GM18873 (cell line): ENCODE measurements around the gene LRRC75A.
"Not testable (repeated sequence)": the region's sequence is repeated elsewhere in the genome, so short reads cannot be mapped to it uniquely, and the experiment has no call there.

Experiments
- ATAC-seq: cut with Tn5 transposase; IDR thresholded peaks from one replicate; pipeline ENCODE4 v1.9.1; 2021; ENCODE audit warnings: mild to moderate bottlenecking, moderate library complexity, moderate number of reproducible peaks; ENCODE audit not compliant: unreplicated experiment, low FRiP score

LRRC75A gene

DNA sequence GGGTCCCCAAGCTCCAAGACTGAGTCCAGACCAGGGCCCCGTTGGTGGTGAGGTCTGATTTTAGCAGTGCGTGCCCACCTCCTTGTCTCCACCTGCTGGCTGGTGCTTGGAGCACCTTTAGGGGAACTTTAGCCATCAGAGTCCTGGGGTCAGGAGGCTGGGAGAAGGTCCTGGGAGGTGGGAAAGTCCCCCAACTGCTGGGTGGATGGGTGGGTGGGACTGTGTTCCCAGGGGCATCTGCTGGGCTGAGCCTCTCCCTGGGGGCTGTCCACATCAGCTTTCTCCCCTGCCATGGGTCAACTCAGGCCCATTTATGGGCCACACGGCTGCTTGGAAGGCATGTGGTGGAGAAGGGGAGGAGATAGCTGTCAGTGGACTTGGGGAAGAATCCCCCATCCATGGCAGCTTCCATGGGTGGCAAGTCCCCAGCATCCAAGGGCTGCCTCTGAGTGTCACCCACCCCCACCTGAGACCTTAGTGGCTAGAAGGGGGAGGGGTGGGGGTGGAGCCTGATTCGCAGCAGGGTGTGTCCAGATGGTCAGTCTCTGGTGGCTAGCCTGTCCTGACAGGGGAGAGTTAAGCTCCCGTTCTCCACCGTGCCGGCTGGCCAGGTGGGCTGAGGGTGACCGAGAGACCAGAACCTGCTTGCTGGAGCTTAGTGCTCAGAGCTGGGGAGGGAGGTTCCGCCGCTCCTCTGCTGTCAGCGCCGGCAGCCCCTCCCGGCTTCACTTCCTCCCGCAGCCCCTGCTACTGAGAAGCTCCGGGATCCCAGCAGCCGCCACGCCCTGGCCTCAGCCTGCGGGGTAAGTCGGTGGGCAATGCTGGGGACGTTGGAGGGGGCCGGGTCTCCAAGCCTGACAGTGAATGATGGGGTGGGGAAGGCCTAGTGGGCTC is 76.7 kb downstream of the LRRC75A start, which contains the start of gene TRPV2:
TRPV2 (plus strand) TSS at position 541 of the 894 bp plus-strand sequence. CDS start 2,098 bp downstream, outside the sequence.
- no peak for ATAC-seq

DNA sequence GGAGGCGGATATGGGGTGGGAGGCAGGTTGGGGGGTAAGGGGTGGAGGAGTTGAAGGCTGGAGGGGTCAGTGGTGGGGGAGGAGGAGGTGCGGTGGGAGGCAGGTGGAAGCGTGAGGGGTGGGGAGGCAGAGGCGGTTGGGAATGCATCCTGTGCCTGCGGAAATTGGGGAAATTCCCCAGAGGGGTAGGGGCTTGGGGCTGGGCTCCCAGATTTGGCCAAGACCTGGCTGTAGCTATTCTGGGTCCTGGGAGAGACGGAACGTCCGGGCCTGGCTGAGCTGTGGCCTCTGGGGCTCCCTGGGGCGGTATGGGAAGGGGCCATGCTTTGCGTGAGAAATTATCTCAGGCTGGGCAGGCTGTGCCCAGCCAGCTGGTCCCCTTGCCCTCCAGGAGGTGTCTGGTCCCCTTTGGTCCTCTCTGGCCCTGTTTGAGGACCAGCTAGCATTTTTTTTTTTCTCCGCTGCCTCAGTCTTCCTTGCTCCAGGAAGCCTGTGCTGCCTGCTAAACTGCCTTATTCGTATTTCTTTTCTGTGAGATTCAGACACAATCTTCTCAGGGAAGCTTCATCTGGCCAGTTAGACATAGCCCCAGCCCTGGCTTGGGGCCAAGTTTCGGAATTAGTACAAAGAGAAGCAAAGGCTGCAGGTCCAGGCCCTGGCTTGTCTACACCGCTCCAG is 83.9 kb downstream of the LRRC75A start:
- ATAC-seq = peak; percentile 75

DNA sequence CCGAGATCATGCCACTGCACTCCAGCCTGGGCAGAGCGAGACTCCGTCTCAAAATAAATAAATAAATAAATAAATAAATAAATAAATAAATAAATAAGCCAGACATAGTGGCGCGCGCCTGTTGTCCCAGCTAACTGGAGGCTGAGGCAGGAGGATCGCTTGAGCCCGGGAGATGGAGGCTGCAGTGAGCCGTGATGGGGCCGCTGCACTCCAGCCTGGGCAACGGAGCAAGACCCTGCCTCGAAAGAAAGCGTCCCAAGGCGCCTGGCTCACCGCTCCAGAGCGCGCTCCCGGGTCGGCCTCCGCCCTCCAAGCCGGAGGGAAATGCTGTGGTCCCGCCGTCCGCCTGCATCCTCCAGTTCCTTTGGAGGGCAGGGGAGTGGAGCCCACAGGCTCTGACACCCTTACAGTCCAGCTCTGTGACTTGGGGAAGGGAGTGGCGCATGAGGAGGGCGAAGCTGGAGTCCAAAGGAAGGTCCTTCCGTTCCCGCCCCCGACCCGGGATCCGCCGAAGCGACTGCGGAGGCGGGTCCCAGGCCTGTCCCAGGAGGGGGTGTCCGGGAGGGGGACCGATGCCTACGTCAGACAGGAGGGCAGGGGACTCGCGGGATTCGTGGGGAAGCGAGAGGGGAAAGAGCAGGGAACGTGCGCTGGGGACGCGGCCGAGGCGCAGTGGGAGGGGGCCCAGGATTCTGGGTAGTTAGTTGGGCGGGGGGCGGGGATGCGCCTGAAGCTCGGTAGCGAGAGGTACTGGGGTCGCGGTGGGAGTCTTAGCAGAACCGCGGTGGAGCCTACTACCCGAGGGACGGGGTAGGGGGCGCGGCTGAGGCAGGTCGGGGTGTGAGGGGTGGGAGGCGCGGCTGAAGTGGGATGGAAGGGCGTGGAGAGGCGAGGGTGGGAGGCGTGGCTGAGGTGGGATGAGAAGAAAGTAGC is 85.0 kb downstream of the LRRC75A start:
- no peak for ATAC-seq

DNA sequence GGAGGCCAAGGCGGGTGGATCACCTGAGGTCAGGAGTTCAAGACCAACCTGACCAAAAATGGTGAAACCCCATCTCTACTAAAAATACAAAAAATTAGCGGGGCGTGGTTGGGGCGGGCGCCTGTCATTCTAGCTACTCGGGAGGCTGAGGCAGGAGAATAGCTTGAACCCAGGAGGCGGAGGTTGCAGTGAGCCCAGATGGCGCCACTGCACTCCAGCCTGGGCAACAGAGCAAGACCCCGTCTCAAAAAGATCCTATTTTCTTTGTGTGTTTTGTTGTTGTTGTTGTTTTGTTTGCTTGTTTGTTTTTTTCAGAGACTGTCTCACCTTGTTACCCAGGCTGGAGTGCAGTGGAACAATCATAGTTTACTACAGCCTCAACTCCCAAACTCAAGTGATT is 88.1 kb downstream of the LRRC75A start:
- not testable (repeated sequence) for ATAC-seq

DNA sequence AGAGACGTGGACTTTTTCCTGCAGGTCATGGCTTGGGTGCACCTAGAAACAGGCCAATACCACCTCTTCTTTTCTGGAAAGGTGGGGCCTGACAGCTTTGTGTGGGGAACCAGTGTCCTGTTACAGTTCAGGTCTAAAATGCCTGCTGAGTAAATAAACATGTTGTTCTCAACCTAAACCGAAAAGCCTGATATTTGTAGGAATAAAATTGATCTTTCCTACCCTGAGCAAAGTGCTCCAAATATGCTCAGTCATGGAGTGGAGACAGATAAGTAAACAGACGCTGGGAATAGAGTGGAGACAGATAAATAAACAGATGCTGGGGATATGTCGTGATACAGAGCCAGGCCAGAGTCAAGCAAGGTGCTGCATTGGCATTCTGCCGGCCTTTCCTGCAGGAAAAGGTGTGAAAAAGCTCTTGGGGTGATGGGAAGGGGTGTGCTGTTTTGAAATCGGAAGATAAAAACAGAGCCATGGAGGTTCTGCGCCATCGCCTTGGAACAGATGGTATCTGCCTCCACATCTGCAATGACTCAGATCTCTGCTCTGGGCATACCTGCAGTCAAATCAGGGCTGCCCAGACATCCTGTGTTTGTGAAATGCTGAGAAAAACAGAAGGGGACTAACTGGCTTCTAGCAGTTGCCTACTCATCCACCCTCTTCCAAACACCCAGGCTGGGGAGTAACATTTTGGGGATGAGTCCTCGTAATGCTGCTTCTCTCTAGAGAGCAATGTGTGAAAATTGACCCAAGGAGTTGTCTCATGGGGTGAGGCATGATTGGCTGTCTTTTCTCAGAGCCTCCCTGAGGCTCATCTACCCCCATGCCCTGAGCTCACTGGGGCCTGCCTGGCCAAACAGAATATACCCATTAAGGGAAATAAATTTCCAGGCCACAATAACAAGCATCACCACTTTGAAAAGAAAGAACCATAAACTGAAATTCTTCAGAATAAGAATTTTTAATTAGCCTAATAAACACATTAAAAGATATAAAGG is 93.4 kb downstream of the LRRC75A start:
- ATAC-seq = peak; percentile 75

DNA sequence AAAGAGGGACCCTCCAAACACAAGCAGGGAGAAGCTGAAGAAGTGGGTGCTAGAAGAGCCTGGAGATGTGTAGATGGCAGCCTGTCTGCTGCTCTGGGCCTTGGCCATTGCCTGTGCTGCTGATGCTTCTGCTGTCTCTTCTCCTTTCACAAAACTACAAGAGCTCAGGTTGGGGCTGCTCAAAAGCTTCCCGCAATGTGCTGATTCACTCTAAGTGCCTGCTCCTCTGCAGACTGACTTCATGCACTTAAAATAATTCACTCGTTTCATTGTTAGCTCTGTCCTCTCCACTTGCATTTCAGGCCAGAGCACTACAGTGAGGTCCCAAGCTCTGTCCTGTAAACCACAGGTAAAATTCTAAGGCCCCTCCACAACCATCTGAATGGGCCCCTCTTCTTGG is 95.3 kb downstream of the LRRC75A start:
- not testable (repeated sequence) for ATAC-seq

DNA sequence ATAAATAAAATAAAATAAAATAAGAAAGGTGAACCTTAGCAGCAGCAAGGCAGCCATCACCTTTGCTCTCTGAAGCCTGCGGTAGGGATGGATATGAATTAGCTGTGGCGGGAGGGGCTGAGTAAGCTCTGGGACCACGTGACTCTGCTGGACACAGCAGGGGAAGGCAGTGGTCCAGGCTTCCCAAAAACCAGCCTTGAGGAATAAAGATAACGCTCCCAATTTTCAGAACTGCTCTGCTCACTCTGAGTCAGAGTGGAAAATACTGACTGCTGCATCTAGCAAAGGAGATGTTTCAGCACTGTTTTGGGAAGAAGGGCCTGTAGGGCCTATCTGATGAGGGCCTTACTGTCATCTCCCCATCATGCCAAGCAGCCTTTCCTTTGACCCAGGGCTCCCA is 96.1 kb downstream of the LRRC75A start:
- ATAC-seq = not testable (repeated sequence)

DNA sequence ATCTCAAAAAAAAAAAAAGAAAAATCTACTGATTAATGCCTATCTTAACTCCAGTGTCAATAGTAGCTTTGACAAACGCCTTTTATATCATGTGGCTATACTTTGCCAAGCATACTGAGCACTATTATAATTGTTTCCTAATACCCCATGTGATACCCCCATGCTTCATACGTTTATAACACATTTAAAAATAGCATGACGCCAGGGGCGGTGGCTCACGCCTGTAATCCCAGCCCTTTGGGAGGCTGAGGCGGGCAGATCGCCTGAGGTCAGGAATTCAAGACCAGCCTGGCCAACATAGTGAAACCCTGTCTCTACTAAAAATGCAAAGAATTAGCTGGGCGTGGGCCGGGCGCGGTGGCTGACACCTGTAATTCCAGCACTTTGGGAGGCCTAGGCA is 99.5 kb downstream of the LRRC75A start:
- not testable (repeated sequence) for ATAC-seq
